Epithelial cell of alveolus of lung (primary cell): ENCODE results near the gene B2M. TPM values are rescaled to one million over a fixed set of nuclear protein-coding genes. Genes with fewer than 3 reads are reported as not detected.

ENCODE experiments used
- total RNA-seq: library from RNA; depleted of rRNA; stranded (reverse); fragments of >200 nt; gene quantifications from 2 replicates; pipeline ENCODE4 v1.2.1, GENCODE V29; 2015

The B2M gene
- total RNA-seq = 1,994 and 2,601 TPM in 2 replicates

GRCh38 chr15:44711096-44711742 is at the start of gene B2M, which contains the start of gene PATL2:
Gene B2M, plus strand, starts transcription at chr15:44711517. Its CDS starts 30 bp downstream, at chr15:44711547.
Gene PATL2, minus strand, starts transcription at chr15:44711323. Its CDS starts 34,833 bp downstream, at chr15:44676490.

DNA sequence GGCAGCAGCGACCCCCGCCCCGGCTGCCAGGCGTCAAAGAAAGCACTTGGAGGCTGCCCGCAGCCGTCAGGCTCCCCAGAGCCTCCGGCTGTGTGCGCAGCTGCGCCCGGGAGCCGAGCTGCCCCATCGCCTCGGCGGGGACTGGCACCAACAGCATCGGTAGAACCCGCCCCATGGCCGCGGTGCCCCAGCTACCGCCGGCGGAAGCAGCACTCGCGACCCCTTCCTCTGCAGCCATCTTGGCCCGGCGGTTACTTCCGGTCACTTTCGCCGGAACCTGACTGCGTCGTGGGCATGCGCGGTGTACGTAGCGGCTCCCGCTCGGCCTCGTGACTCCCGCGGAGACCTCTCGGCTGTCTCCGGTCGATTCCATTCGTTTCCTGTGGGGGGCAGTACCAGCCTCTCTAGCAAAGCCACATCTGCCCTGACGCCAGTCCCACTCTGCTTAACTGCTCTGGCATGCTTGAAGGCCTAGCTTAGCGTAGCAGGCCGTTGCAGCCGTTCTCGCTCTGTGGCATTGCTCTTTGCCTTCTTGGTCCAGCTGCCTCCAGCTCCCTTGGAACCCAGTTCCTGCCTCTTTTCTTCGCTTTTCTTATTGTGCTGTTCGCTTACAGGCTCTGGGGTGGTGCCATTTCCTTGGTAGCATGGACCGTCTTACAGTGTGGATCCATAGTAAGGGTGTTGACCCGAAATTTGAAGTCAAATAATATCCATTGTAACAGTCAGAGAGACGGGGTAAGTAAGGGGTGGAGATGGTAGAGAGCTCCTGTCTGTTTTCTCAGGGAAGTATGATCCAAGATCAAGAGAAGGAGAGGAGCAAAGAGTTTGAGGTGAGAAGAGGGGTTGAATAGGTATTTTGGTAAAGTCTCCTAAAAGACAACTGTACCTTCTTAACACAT is 47.7 kb upstream of the B2M start, which contains the start of gene SPG11:
SPG11 (minus strand) TSS at position 253 of the 899 bp plus-strand sequence; CDS start at position 238, 15 bp downstream.

GRCh38 chr15:44736181-44736765 is 25.0 kb downstream of the B2M start, which contains the start of gene TRIM69:
Gene TRIM69, plus strand, starts transcription at chr15:44736528. Its CDS starts 177 bp downstream, at chr15:44736705.

Other genes with a start within 250 kb of the B2M start
- gene EIF3J, start 174.4 kb upstream of the B2M start, total RNA-seq = 32.7 and 36.7 TPM in 2 replicates
- gene SPG11, start 47.9 kb upstream of the B2M start, total RNA-seq = 34.8 and 42.8 TPM in 2 replicates
- gene PATL2, start 194 bp upstream of the B2M start, total RNA-seq = not detected in 2 replicates
- 8.5 and 15.9 TPM in 2 replicates for gene TRIM69, start 25.0 kb downstream of the B2M start, total RNA-seq
- not detected in 2 replicates for gene TERB2, start 245.2 kb downstream of the B2M start, total RNA-seq